ENCODE results near the gene ACADM. TPM values are rescaled to one million over a fixed set of nuclear protein-coding genes. Genes with fewer than 3 reads are reported as not detected.

ACADM gene
- total RNA-seq, 3 donors from 2014 or later = 59.3 to 79.5 (median 78.6) TPM

- H3K36me3 ChIP-seq (ENCODE audit: low read depth) = no peaks in the 10 kb centered on the region
- no peaks in the 10 kb centered on the region for H3K9me3 ChIP-seq
- no peak for TF ChIP-seq CTCF (IDR thresholded peaks at IDR 0.05)
- intact Hi-C loops (cut with DNase I, micrococcal nuclease) = loop anchor here in 1 of 2 donors (10.0 kb wide), 1 partner anchor 60 kb away; the partner anchor contains the start of gene RABGGTB
- peak overlapping the region; percentile 62 for H3K4me3 ChIP-seq
- DNase-seq (no peak), ATAC-seq (no peak)
- H3K4me1 ChIP-seq (ENCODE audit: low read depth) = peaks cover 13% of the 10 kb centered on the region
Measured at GRCh38 chr1:75725266-75725665, 757 bp downstream of the ACADM start.

- H3K9me3 ChIP-seq = no peaks in the 10 kb centered on the region
- ATAC-seq = peak; percentile 59
- H3K4me1 ChIP-seq (ENCODE audit: low read depth) = peaks cover 13% of the 10 kb centered on the region
- peak; percentile 62 to 75 (median 69) for DNase-seq
- no peak overlapping the region for H3K4me3 ChIP-seq
- TF ChIP-seq CTCF (IDR thresholded peaks at IDR 0.05) = no peak
- no peaks in the 10 kb centered on the region for H3K36me3 ChIP-seq (ENCODE audit: low read depth)
- intact Hi-C loops (cut with DNase I, micrococcal nuclease) = loop anchor here in 1 of 2 donors (10.0 kb wide), 1 partner anchor 59 kb away; the partner anchor contains the start of gene RABGGTB
Measured at GRCh38 chr1:75725861-75726361, 1.4 kb downstream of the ACADM start.

GRCh38 chr1:75727571-75727970 is 3.1 kb downstream of the ACADM start:
- ATAC-seq = no peak
- intact Hi-C loops (cut with DNase I, micrococcal nuclease) = loop anchor here in 1 of 2 donors (10.0 kb wide), 1 partner anchor 57 kb away; the partner anchor contains the start of gene RABGGTB
- TF ChIP-seq CTCF (IDR thresholded peaks at IDR 0.05) = no peak

GRCh38 chr1:75730432-75730831 is 5.9 kb downstream of the ACADM start:
- DNase-seq (no peak), ATAC-seq (no peak)
- Histone ChIP-seq H3K4me3 (no peak overlapping the region), H3K4me1 (ENCODE audit: low read depth) (peaks cover 7% of the 10 kb centered on the region), H3K36me3 (ENCODE audit: low read depth) (no peaks in the 10 kb centered on the region), H3K9me3 (no peaks in the 10 kb centered on the region)
- TF ChIP-seq CTCF (IDR thresholded peaks at IDR 0.05) = no peak
- intact Hi-C loops (cut with DNase I, micrococcal nuclease) = no loop called here

More at GRCh38 chr1:75727571-75727970, 3.1 kb downstream of the ACADM start:
- DNase-seq = no peak
- Histone ChIP-seq H3K9me3 (no peaks in the 10 kb centered on the region), H3K36me3 (ENCODE audit: low read depth) (no peaks in the 10 kb centered on the region), H3K4me1 (ENCODE audit: low read depth) (peaks cover 13% of the 10 kb centered on the region), H3K4me3 (no peak overlapping the region)

- no peak for TF ChIP-seq CTCF (IDR thresholded peaks at IDR 0.05)
- intact Hi-C loops (cut with DNase I, micrococcal nuclease) = no loop called here
- ATAC-seq (no peak), DNase-seq (no peak)
- peaks cover 5% of the 10 kb centered on the region for H3K36me3 ChIP-seq (ENCODE audit: low read depth)
- H3K4me3 ChIP-seq = no peak overlapping the region
- no peaks in the 10 kb centered on the region for H3K9me3 ChIP-seq
- no peaks in the 10 kb centered on the region for H3K4me1 ChIP-seq (ENCODE audit: low read depth)
Measured at GRCh38 chr1:75731881-75732280, 7.4 kb downstream of the ACADM start.

Data from mucosa of descending colon (tissue), 3 donors.